Prostate gland (tissue), 2 donors: Measurements from ENCODE around the gene OR52B2.
"Not testable (repeated sequence)": the region's sequence is repeated elsewhere in the genome, so short reads cannot be mapped to it uniquely, and the experiment has no call there.

ENCODE experiments used
- POLR2A ChIP-seq: fragments of 450-650 bp; IDR thresholded peaks from one replicate; pipeline ENCODE4 v1.6.1; 2016; ENCODE audit warnings: antibody characterized with exemption, mild to moderate bottlenecking
- POLR2AphosphoS5 ChIP-seq: sonication (generic); formaldehyde crosslinking; IDR thresholded peaks from one replicate; pipeline ENCODE4 v1.6.1; 2017; ENCODE audit warnings: antibody characterized with exemption
- TF ChIP-seq, protein P1 (sequence below), 4 experiments: fragments of 200-600 bp in 2 of 4; fragments of 450-650 bp in 2 of 4; sonication (generic) in 2 of 4; IDR thresholded peaks; 1 replicate in 3 of 4; 2 replicates in 1 of 4; pipeline ENCODE4 v1.5.1; 2016 to 2019; ENCODE audit warnings: antibody characterized with exemption in 4 of 4, mild to moderate bottlenecking in 2 of 4, moderate library complexity in 2 of 4

DNA sequence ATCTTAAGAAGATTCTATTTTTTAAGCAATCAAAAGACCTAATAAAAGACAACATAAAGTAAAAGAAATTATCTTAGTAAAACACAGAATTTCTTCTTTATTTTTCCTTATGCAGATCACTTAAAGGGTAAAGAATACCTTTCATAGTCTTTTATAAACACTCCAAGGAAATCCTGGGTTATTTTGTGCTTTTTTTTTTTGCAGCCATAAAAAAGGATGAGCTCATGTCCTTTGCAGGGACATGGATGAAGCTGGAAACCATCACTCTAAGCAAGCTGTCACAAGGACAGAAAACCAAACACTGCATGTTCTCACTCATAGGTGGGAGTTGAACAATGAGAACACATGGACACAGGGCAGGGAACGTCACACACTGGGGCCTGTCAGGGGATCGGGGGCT is 34.2 kb downstream of the OR52B2 start:
- TF ChIP-seq, protein P1, sequence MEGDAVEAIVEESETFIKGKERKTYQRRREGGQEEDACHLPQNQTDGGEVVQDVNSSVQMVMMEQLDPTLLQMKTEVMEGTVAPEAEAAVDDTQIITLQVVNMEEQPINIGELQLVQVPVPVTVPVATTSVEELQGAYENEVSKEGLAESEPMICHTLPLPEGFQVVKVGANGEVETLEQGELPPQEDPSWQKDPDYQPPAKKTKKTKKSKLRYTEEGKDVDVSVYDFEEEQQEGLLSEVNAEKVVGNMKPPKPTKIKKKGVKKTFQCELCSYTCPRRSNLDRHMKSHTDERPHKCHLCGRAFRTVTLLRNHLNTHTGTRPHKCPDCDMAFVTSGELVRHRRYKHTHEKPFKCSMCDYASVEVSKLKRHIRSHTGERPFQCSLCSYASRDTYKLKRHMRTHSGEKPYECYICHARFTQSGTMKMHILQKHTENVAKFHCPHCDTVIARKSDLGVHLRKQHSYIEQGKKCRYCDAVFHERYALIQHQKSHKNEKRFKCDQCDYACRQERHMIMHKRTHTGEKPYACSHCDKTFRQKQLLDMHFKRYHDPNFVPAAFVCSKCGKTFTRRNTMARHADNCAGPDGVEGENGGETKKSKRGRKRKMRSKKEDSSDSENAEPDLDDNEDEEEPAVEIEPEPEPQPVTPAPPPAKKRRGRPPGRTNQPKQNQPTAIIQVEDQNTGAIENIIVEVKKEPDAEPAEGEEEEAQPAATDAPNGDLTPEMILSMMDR (IDR thresholded peaks at IDR 0.05), result not testable (repeated sequence)
- TF ChIP-seq POLR2AphosphoS5, POLR2A: not testable (repeated sequence)
